Smooth muscle cell (in vitro differentiated cells): ENCODE results near the gene MEGF6. TPM values are rescaled to one million over a fixed set of nuclear protein-coding genes. Genes with fewer than 3 reads are reported as not detected.

ENCODE experiments used
- DNase-seq: peaks from one replicate; lab custom pipeline; 2025; ENCODE audit not compliant: unreplicated experiment; lab: John Stamatoyannopoulos, UW
- H2AFZ ChIP-seq: fragments of 200-600 bp; sonication (generic); 2 replicates; pipeline ENCODE4 v1.6.0; 2016; ENCODE audit warnings: antibody characterized with exemption, low read depth, mild to moderate bottlenecking
- H3F3A ChIP-seq: fragments of 200-600 bp; sonication (generic); 2 replicates; pipeline ENCODE4 v1.6.0; 2017; ENCODE audit warnings: antibody characterized with exemption, low read depth
- H3K27ac ChIP-seq: fragments of 200-600 bp; sonication (generic); 2 replicates; pipeline ENCODE4 v1.5.1; 2016; ENCODE audit warnings: low read depth, mild to moderate bottlenecking
- H3K27me3 ChIP-seq: fragments of 200-600 bp; sonication (generic); 2 replicates; pipeline ENCODE4 v1.6.1; 2016; ENCODE audit warnings: low read depth, mild to moderate bottlenecking
- H3K36me3 ChIP-seq: fragments of 200-600 bp; sonication (generic); 2 replicates; pipeline ENCODE4 v1.5.1; 2016; ENCODE audit warnings: low read depth
- H3K4me1 ChIP-seq: fragments of 200-600 bp; sonication (generic); 2 replicates; pipeline ENCODE4 v1.5.1; 2016; ENCODE audit warnings: low read depth
- H3K4me2 ChIP-seq: fragments of 200-600 bp; sonication (generic); 2 replicates; pipeline ENCODE4 v1.6.0; 2016; ENCODE audit warnings: mild to moderate bottlenecking
- H3K4me3 ChIP-seq: fragments of 200-600 bp; sonication (generic); 2 replicates; pipeline ENCODE4 v1.5.1; 2016; ENCODE audit warnings: mild to moderate bottlenecking
- H3K79me2 ChIP-seq: fragments of 200-600 bp; sonication (generic); 2 replicates; pipeline ENCODE4 v1.6.0; 2016; ENCODE audit warnings: low read depth, mild to moderate bottlenecking
- H3K9ac ChIP-seq: fragments of 200-600 bp; sonication (generic); 2 replicates; pipeline ENCODE4 v1.6.0; 2016; ENCODE audit warnings: low read depth
- H3K9me3 ChIP-seq: fragments of 200-600 bp; sonication (generic); replicated peaks from 2 replicates; pipeline ENCODE4 v1.5.1; 2016; ENCODE audit warnings: low read depth
- H4K20me1 ChIP-seq: fragments of 200-600 bp; sonication (generic); 2 replicates; pipeline ENCODE4 v1.6.0; 2016; ENCODE audit warnings: low read depth
- CTCF ChIP-seq: fragments of 200-600 bp; sonication (generic); IDR thresholded peaks from 2 replicates; pipeline ENCODE4 v1.5.1; 2017; ENCODE audit warnings: borderline replicate concordance, mild to moderate bottlenecking, antibody characterized with exemption; ENCODE audit not compliant: insufficient read depth, poor library complexity, severe bottlenecking
- WGBS: methylation state at CpG from one replicate; pipeline ENCODE4 v1.1.7; 2016; ENCODE audit warnings: low lambda C conversion rate; 5-methylcytosine and 5-hydroxymethylcytosine counted together
- polyA plus RNA-seq: library from polyadenylated mRNA; unstranded; fragments of >200 nt; fragmentation: Nextera tagmentation; extraction: Ambion mirVana; gene quantifications from 2 replicates; pipeline ENCODE4 v1.2.1, GENCODE V29; 2016
- total RNA-seq: library from RNA; depleted of rRNA; stranded (reverse); fragments of >200 nt; gene quantifications from 2 replicates; pipeline ENCODE4 v1.2.3, GENCODE V29; 2014

Gene MEGF6
- total and polyA plus RNA-seq, 2 experiments from 2014 or later, result 6.5 to 12.8 TPM

- Histone ChIP-seq H3K9me3 (no peaks in the 10 kb centered on the region), H2AFZ (no peak overlapping the region), H3K27me3 (no peaks in the 10 kb centered on the region), H3K4me1 (no peaks in the 10 kb centered on the region), H3K4me2 (no peak overlapping the region), H3K4me3 (no peak overlapping the region), H3K79me2 (no peaks in the 10 kb centered on the region), H3K9ac (no peak overlapping the region), H3K36me3 (no peaks in the 10 kb centered on the region), H3F3A (no peaks in the 10 kb centered on the region), H3K27ac (no peak overlapping the region), H4K20me1 (no peaks in the 10 kb centered on the region)
- 77% methylated on average over 19 of the region's 19 CpGs for WGBS
- no peak for TF ChIP-seq CTCF
- no peak for DNase-seq
These were observed 88.6 kb downstream of the MEGF6 start for GRCh38 chr1:3522564-3523265.

GRCh38 chr1:3522112-3522511 lies 89.2 kb downstream of the MEGF6 start:
- no peak for DNase-seq
- no peaks in the 10 kb centered on the region for H3K79me2 ChIP-seq
- WGBS, result 98% methylated on average over 13 of the region's 13 CpGs
- no peak overlapping the region for H3K4me3 ChIP-seq
- H3F3A ChIP-seq, result no peaks in the 10 kb centered on the region
- H3K27ac ChIP-seq, result no peak overlapping the region
- no peaks in the 10 kb centered on the region for H3K36me3 ChIP-seq
- no peak overlapping the region for H3K9ac ChIP-seq
- H3K9me3 ChIP-seq, result no peaks in the 10 kb centered on the region
- no peaks in the 10 kb centered on the region for H3K4me1 ChIP-seq
- H4K20me1 ChIP-seq, result no peaks in the 10 kb centered on the region
- no peak overlapping the region for H2AFZ ChIP-seq
- no peak overlapping the region for H3K4me2 ChIP-seq
- no peak for TF ChIP-seq CTCF
- no peaks in the 10 kb centered on the region for H3K27me3 ChIP-seq

- TF ChIP-seq CTCF, result no peak
These were observed 89.9 kb downstream of the MEGF6 start for GRCh38 chr1:3521426-3521825.

More at GRCh38 chr1:3521426-3521825, 89.9 kb downstream of the MEGF6 start:
- H3K4me1 ChIP-seq, result no peaks in the 10 kb centered on the region
- no peaks in the 10 kb centered on the region for H3K36me3 ChIP-seq
- no peak for DNase-seq
- H2AFZ ChIP-seq, result no peak overlapping the region
- WGBS, result 92% methylated on average over 16 of the region's 16 CpGs
- H3K9ac ChIP-seq, result no peak overlapping the region
- H3F3A ChIP-seq, result no peaks in the 10 kb centered on the region
- H3K4me3 ChIP-seq, result no peak overlapping the region
- H3K4me2 ChIP-seq, result no peak overlapping the region
- H3K79me2 ChIP-seq, result no peaks in the 10 kb centered on the region
- no peaks in the 10 kb centered on the region for H4K20me1 ChIP-seq
- no peaks in the 10 kb centered on the region for H3K9me3 ChIP-seq
- no peaks in the 10 kb centered on the region for H3K27me3 ChIP-seq
- H3K27ac ChIP-seq, result no peak overlapping the region
